Thyroid gland (tissue), 4 donors: ENCODE measurements around the gene GLYATL1.

Experiments used
- CTCF ChIP-seq, 6 experiments: fragments of 200-600 bp in 3 of 6; fragments of 450-650 bp in 3 of 6; sonication (generic) in 3 of 6; IDR thresholded peaks; one replicate each; pipeline ENCODE4 v1.5.1; 2016 to 2019; ENCODE audit warnings: antibody characterized with exemption in 6 of 6, mild to moderate bottlenecking in 2 of 6, inconsistent platforms in 1 of 6, moderate library complexity in 1 of 6
- POLR2A ChIP-seq, 2 donors: fragments of 450-650 bp; IDR thresholded peaks; one replicate each; pipeline ENCODE4 v1.6.1; 2017; ENCODE audit warnings: antibody characterized with exemption in 2 of 2, mild to moderate bottlenecking in 2 of 2, moderate library complexity in 1 of 2

- TF ChIP-seq CTCF (IDR thresholded peaks at IDR 0.05) (peak in 2 of 6 experiments; percentile 8 to 19), POLR2A (IDR thresholded peaks at IDR 0.05) (no peak)
Observed at GRCh38 chr11:58923300-58923788, 15.9 kb upstream of the GLYATL1 start.
